Measurements from ENCODE around the gene GSK3A.

DNA sequence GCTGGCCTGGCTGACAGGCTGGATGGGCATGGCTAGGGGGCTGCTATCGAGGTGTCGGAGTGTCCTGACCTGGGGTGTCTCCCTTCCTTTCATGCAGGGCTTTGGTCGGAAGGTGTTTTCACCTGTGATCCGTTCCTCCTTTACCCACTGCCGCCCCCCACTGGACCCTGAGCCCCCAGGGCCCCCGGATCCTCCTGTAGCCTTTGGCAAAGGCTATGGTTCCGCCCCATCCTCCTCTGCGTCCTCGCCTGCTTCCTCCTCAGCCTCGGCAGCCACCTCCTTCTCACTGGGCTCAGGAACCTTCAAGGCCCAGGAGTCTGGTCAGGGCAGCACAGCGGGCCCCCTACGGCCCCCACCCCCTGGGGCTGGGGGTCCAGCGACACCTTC lies 47.7 kb upstream of the GSK3A start:
- TF ChIP-seq PATZ1 (CRISPR knock-in tag; IDR thresholded peaks at IDR 0.05; ENCODE audit: borderline replicate concordance) (no peak), GLIS3 (CRISPR knock-in tag; IDR thresholded peaks at IDR 0.05) (no peak)
